CD4-positive, alpha-beta memory T cell (primary cell): Measurements from ENCODE around the gene TRIM50. TPM values are rescaled to one million over a fixed set of nuclear protein-coding genes. Genes with fewer than 3 reads are reported as not detected.
A peak's percentile ranks its signal among the peaks of the same experiment; 100 is the strongest.
"Not testable (repeated sequence)": the region's sequence is repeated elsewhere in the genome, so short reads cannot be mapped to it uniquely, and the experiment has no call there.

Experiments
- CTCF ChIA-PET: fragments of 350-600 bp; sonication (Branson Sonifier 250); formaldehyde crosslinking; loops from one replicate; lab custom pipeline; 2021; ENCODE audit warnings: inconsistent platforms; ENCODE audit not compliant: partially characterized antibody; lab: Charles Lee
- POLR2A ChIA-PET: fragments of 350-600 bp; sonication (Branson Sonifier 250); formaldehyde crosslinking; loops from one replicate; lab custom pipeline; 2021; ENCODE audit not compliant: partially characterized antibody; lab: Charles Lee
- DNase-seq, 5 donors: peaks; one replicate each; pipeline versions ENCODE4 v3.0.0 to v3.0.0-alpha.2; 2020 to 2022; ENCODE audit warnings: mixed read lengths in 1 of 5
- H3K27ac ChIP-seq: one replicate; pipeline ENCODE4 v1.7.0; 2013; ENCODE audit warnings: low read depth, low read length
- H3K27me3 ChIP-seq: 2 replicates; pipeline ENCODE4 v1.7.0; 2013; ENCODE audit warnings: mild to moderate bottlenecking, low read length, moderate library complexity; ENCODE audit not compliant: insufficient read depth
- H3K36me3 ChIP-seq: 2 replicates; pipeline ENCODE4 v1.7.0; 2013; ENCODE audit warnings: mild to moderate bottlenecking, low read length, moderate library complexity; ENCODE audit not compliant: insufficient read depth
- H3K4me1 ChIP-seq: 2 replicates; pipeline ENCODE4 v1.7.0; 2013; ENCODE audit warnings: mild to moderate bottlenecking, low read length, moderate library complexity; ENCODE audit not compliant: insufficient read depth
- H3K4me3 ChIP-seq, 2 donors: one replicate each; pipeline ENCODE4 v1.7.0; 2013; ENCODE audit warnings: low read length in 2 of 2, mild to moderate bottlenecking in 1 of 2
- H3K9me3 ChIP-seq, 2 donors: one replicate each; pipeline ENCODE4 v1.7.0; 2013; ENCODE audit warnings: low read length in 2 of 2, control low read depth in 1 of 2; ENCODE audit not compliant: control insufficient read depth in 1 of 2
- H3K27ac Mint-ChIP-seq, 7 donors: one replicate each; pipeline ENCODE4 v1.8.0; 2020 to 2021; ENCODE audit warnings: mixed read lengths in 7 of 7, mild to moderate bottlenecking in 6 of 7, inconsistent platforms in 3 of 7, moderate library complexity in 3 of 7
- H3K27me3 Mint-ChIP-seq, 2 donors: one replicate each; pipeline ENCODE4 v1.8.0; 2020 to 2021; ENCODE audit warnings: mixed read lengths in 2 of 2
- H3K36me3 Mint-ChIP-seq, 2 donors: one replicate each; pipeline ENCODE4 v1.8.0; 2020 to 2021; ENCODE audit warnings: mixed read lengths in 2 of 2, inconsistent platforms in 1 of 2, mild to moderate bottlenecking in 1 of 2
- H3K4me1 Mint-ChIP-seq, 4 donors: one replicate each; pipeline ENCODE4 v1.8.0; 2020 to 2021; ENCODE audit warnings: mixed read lengths in 4 of 4, mild to moderate bottlenecking in 1 of 4
- H3K4me3 Mint-ChIP-seq, 8 donors: one replicate each; pipeline ENCODE4 v1.8.0; 2020 to 2021; ENCODE audit warnings: mixed read lengths in 8 of 8, mild to moderate bottlenecking in 7 of 8, moderate library complexity in 6 of 8, inconsistent platforms in 3 of 8
- H3K9me3 Mint-ChIP-seq, 8 donors: one replicate each; pipeline ENCODE4 v1.8.0; 2020 to 2021; ENCODE audit warnings: mixed read lengths in 8 of 8, mild to moderate bottlenecking in 5 of 8, inconsistent platforms in 3 of 8, moderate library complexity in 1 of 8
- intact Hi-C: fragments of 100-400 bp; cut with micrococcal nuclease; formaldehyde crosslinking; loops from one replicate; pipeline ENCODE4 v1.15.1; 2023
- polyA plus RNA-seq, 2 donors: library from polyadenylated mRNA; unstranded; fragments of 300-500 nt; fragmentation: Illumina TruSeq; gene quantifications; one replicate each; pipeline ENCODE4 v1.2.3, GENCODE V29; 2021
- total RNA-seq, 2 experiments: library from RNA; stranded (reverse); gene quantifications; one replicate each; pipeline ENCODE4 v1.2.3, GENCODE V29; 2021

The TRIM50 gene
- total and polyA plus RNA-seq, 4 experiments from 2014 or later, result not detected

DNA sequence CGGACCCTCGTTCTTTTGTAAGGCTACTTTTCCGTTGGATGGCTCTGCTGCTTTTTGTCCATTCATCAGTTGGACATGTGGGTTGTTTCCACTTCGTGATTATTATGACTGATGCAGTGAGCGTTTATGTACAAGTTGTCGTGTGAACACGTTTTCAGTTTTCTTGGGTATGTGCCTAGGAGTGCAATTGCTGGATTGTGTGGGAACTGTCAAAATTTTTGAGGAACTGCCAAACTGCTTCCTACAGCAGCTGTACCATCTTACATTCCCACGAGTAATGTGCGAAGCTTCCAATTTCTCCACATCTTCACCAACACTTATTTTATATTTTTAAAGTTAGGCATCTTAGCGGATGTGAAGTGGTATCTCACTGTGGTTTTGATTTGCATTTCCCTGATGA is 10.4 kb upstream of the TRIM50 start:
- Mint-ChIP-seq H3K4me1 (no peaks in the 10 kb centered on the region), H3K36me3 (no peaks in the 10 kb centered on the region), H3K27me3 (peaks cover 1 to 3% of the 10 kb centered on the region in 2 donors), H3K4me3 (no peak overlapping the region), H3K27ac (no peak overlapping the region), H3K9me3 (no peaks in the 10 kb centered on the region)
- H3K27ac ChIP-seq, result no peak overlapping the region
- POLR2A ChIA-PET, result no interaction called here
- CTCF ChIA-PET, result no interaction called here
- H3K4me3 ChIP-seq, result no peak overlapping the region
- intact Hi-C loops, result no loop called here
- no peak for DNase-seq
- H3K27me3 ChIP-seq, result no peaks in the 10 kb centered on the region
- no peaks in the 10 kb centered on the region for H3K4me1 ChIP-seq
- no peaks in the 10 kb centered on the region for H3K36me3 ChIP-seq
- no peaks in the 10 kb centered on the region for H3K9me3 ChIP-seq

DNA sequence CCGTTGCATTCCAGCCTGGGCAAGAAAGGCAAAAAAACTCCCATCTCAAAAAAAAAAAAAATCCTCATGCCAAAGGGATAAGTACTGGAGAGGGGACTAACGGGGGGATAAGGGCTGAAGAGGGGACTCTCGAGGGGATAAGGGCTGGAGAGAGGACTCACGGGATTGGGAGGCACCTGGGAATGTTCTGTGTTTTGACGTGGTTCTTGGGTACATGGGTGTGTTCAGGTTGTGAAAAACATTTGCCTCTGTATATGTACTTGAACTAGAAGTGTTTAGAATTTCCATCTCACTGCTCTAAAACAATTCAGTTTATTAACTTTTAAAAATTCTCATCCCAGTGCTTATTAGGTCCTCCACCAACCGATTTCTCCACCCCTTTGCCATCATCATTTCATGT is 4.6 kb upstream of the TRIM50 start:
- CTCF ChIA-PET, result no interaction called here
- Histone ChIP-seq H3K27me3 (no peaks in the 10 kb centered on the region), H3K36me3 (no peaks in the 10 kb centered on the region), H3K4me1 (no peaks in the 10 kb centered on the region), H3K4me3 (no peak overlapping the region), H3K27ac (no peak overlapping the region), H3K9me3 (no peaks in the 10 kb centered on the region)
- H3K27me3 Mint-ChIP-seq, result peaks cover 1 to 3% of the 10 kb centered on the region in 2 donors
- no peaks in the 10 kb centered on the region for H3K9me3 Mint-ChIP-seq
- intact Hi-C loops, result no loop called here
- POLR2A ChIA-PET, result no interaction called here
- H3K4me1 Mint-ChIP-seq, result peaks cover 0 to 1% (median 0%) of the 10 kb centered on the region in 4 donors
- DNase-seq, result no peak
- H3K4me3 Mint-ChIP-seq, result no peak overlapping the region
- no peak overlapping the region for H3K27ac Mint-ChIP-seq
- no peaks in the 10 kb centered on the region for H3K36me3 Mint-ChIP-seq

- H3K36me3 Mint-ChIP-seq, result no peaks in the 10 kb centered on the region
- intact Hi-C loops, result no loop called here
- ChIA-PET CTCF (interaction anchor here (0.6 kb wide), 1 partner anchor 10 kb away, joined by 3 read pairs; no protein-coding TSS in a partner anchor), POLR2A (no interaction called here)
- H3K27ac Mint-ChIP-seq, result no peak overlapping the region
- H3K9me3 Mint-ChIP-seq, result no peaks in the 10 kb centered on the region
- Histone ChIP-seq H3K27me3 (no peaks in the 10 kb centered on the region), H3K4me3 (no peak overlapping the region), H3K27ac (no peak overlapping the region), H3K9me3 (no peaks in the 10 kb centered on the region), H3K36me3 (no peaks in the 10 kb centered on the region), H3K4me1 (no peaks in the 10 kb centered on the region)
- peaks cover 1 to 3% of the 10 kb centered on the region in 2 donors for H3K27me3 Mint-ChIP-seq
- no peak overlapping the region for H3K4me3 Mint-ChIP-seq
- DNase-seq, result no peak
- H3K4me1 Mint-ChIP-seq, result peaks cover 0 to 1% (median 0%) of the 10 kb centered on the region in 4 donors
Observed at GRCh38 chr7:73330772-73331171, 2.9 kb upstream of the TRIM50 start.

DNA sequence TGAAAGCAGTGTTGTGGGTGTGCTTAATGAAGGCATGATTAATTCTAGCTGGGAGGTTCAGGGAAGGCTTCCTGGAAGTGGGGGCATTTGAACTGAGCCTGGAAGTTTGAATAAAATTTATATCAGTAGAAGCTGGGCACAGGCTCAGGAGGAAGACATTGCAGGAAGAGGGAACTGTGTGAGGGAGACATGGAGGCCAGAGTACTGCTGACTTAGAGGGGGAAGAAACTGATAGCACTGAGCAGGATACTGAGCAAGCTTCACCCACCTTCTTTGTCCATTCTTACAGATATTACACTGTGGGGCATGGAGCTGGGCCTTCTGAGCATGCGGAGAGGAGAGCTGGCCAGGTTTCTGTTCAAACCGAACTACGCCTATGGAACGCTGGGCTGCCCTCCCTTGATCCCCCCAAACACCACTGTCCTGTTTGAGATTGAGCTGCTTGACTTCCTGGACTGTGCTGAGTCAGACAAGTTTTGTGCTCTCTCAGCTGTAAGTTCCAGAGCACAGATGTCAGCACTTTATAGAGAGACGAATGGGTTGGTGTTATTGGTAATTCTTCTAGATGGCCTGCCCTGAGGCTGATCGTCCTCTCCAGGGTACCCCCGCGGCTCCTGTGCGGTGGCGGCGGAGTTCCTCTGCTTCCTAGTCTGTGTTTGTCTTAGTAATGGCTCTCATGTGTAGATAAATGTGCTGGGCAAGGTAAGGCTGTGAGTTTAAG is 2.1 kb upstream of the TRIM50 start:
- H3K9me3 ChIP-seq, result no peaks in the 10 kb centered on the region
- H3K36me3 ChIP-seq, result no peaks in the 10 kb centered on the region
- intact Hi-C loops, result no loop called here
- no peak overlapping the region for H3K27ac ChIP-seq
- Mint-ChIP-seq H3K36me3 (no peaks in the 10 kb centered on the region), H3K9me3 (peaks cover 0 to 2% (median 0%) of the 10 kb centered on the region in 8 donors), H3K4me1 (peaks cover 0 to 1% (median 0%) of the 10 kb centered on the region in 4 donors), H3K27ac (no peak overlapping the region), H3K4me3 (no peak overlapping the region), H3K27me3 (peaks cover 1 to 3% of the 10 kb centered on the region in 2 donors)
- ChIA-PET CTCF (interaction anchor here (0.6 kb wide), 1 partner anchor 10 kb away, joined by 3 read pairs; no protein-coding TSS in a partner anchor), POLR2A (no interaction called here)
- H3K4me1 ChIP-seq, result no peaks in the 10 kb centered on the region
- H3K27me3 ChIP-seq, result no peaks in the 10 kb centered on the region
- no peak overlapping the region for H3K4me3 ChIP-seq
- DNase-seq, result no peak

DNA sequence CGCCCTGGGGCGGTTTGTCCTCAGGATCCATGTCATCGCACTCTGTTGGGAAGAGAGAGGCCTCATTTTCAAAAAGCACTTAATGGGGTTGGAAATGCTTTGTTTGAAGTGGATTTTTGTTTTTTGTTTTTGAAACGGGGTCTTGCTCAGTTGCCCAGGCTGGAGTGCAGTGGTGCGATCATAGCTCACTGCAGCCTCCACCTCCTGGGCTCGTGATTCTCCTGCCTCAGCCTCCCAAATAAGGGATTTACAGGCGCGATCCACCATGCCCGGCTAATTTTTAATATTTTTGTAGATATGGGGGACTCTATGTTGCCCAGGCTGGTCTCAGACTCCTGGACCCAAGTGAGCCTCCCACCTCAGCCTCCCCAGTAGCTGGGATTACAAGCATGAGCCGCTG is 814 bp upstream of the TRIM50 start:
- Mint-ChIP-seq H3K9me3 (peaks cover 0 to 2% (median 0%) of the 10 kb centered on the region in 8 donors), H3K4me1 (peaks cover 0 to 8% (median 7%) of the 10 kb centered on the region in 4 donors), H3K27me3 (peaks cover 1 to 3% of the 10 kb centered on the region in 2 donors), H3K36me3 (no peaks in the 10 kb centered on the region), H3K4me3 (no peak overlapping the region), H3K27ac (no peak overlapping the region)
- intact Hi-C loops, result no loop called here
- no peaks in the 10 kb centered on the region for H3K36me3 ChIP-seq
- POLR2A ChIA-PET, result no interaction called here
- peaks cover 4% of the 10 kb centered on the region for H3K4me1 ChIP-seq
- H3K9me3 ChIP-seq, result no peaks in the 10 kb centered on the region
- H3K27ac ChIP-seq, result no peak overlapping the region
- DNase-seq, result no peak
- CTCF ChIA-PET, result no interaction called here
- no peaks in the 10 kb centered on the region for H3K27me3 ChIP-seq
- H3K4me3 ChIP-seq, result no peak overlapping the region

DNA sequence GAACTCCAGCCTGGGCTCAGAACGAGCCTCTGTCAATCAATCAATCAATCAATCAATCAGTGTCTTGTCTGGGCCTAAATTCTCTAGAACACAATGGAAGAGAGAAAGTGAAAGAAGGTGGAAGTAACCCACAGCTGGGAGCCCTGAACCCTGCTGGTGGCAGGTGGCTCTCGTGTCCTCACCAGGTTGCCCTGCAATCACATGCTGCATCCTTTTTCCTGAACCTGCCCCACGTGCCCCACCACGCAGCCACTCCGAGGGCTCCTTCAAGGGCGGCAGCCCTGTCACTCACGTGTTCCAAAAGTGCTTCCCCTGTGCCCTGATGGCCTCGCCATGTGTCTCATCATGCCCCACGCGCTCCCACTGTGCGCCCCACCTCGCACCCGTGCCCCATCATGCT is 433 bp downstream of the TRIM50 start:
- H3K36me3 Mint-ChIP-seq, result not testable (repeated sequence)

GRCh38 chr7:73325424-73325823 is 2.5 kb downstream of the TRIM50 start:
- H3K36me3 Mint-ChIP-seq, H3K4me3 ChIP-seq, H3K27ac Mint-ChIP-seq, POLR2A ChIA-PET, intact Hi-C loops, H3K27me3 Mint-ChIP-seq, H3K4me1 ChIP-seq, H3K36me3 ChIP-seq, DNase-seq, H3K27me3 ChIP-seq, H3K9me3 ChIP-seq, H3K27ac ChIP-seq, H3K9me3 Mint-ChIP-seq: not testable (repeated sequence)
- peak overlapping the region in 1 of 8 donors; percentile 43 for H3K4me3 Mint-ChIP-seq
- CTCF ChIA-PET, result interaction anchor here (1.8 to 3.6 kb wide), 2 partner anchors 9 to 127 kb away, joined by 7 to 39 read pairs; no protein-coding TSS in a partner anchor
- peaks cover 0 to 11% (median 8%) of the 10 kb centered on the region in 4 donors for H3K4me1 Mint-ChIP-seq

More for the DNA sequence above, 433 bp downstream of the TRIM50 start:
- H3K9me3 ChIP-seq, H3K4me3 Mint-ChIP-seq, CTCF ChIA-PET, H3K27me3 Mint-ChIP-seq, H3K36me3 ChIP-seq, intact Hi-C loops, H3K27me3 ChIP-seq, H3K9me3 Mint-ChIP-seq, POLR2A ChIA-PET, H3K4me1 ChIP-seq, DNase-seq, H3K4me3 ChIP-seq, H3K27ac ChIP-seq, H3K27ac Mint-ChIP-seq: not testable (repeated sequence)
- peaks cover 0 to 11% (median 8%) of the 10 kb centered on the region in 4 donors for H3K4me1 Mint-ChIP-seq
